ENCODE measurements around the gene DSC3. TPM values are rescaled to one million over a fixed set of nuclear protein-coding genes. Genes with fewer than 3 reads are reported as not detected.

DSC3 gene
- total and polyA plus RNA-seq, 4 donors: under 0.01 to 0.06 (median 0.05) TPM; not detected in 1

GRCh38 chr18:31064130-31064529 is 21.6 kb upstream of the DSC3 start:
- no peak for TF ChIP-seq YY1 (IDR thresholded peaks at IDR 0.05)
- no peak for TF ChIP-seq HNF4A (conservative IDR thresholded peaks at IDR 0.05)
- TF ChIP-seq FOXA2 (IDR thresholded peaks at IDR 0.05): no peak
- TF ChIP-seq RXRA (IDR thresholded peaks at IDR 0.05): no peak
- TF ChIP-seq TAF1 (conservative IDR thresholded peaks at IDR 0.05): no peak
- no peak for TF ChIP-seq CTCF (IDR thresholded peaks at IDR 0.05; ENCODE audit: low read depth, low read length, missing input control)
- no peak for TF ChIP-seq FOXA1 (IDR thresholded peaks at IDR 0.05)
- no peak for TF ChIP-seq JUND (IDR thresholded peaks at IDR 0.05)
- no peak overlapping the region for H3K9ac ChIP-seq (ENCODE audit: low read depth in 1 of 2, low read length in 2 of 2)
- H3K27ac ChIP-seq (ENCODE audit: low read depth in 1 of 2, low read length in 2 of 2): no peak overlapping the region
- 90% methylated on average over 1 of the region's 1 CpG for WGBS
- DNase-seq (ENCODE audit: low spot score): no peak
- no peaks in the 10 kb centered on the region for H3K27me3 ChIP-seq (ENCODE audit: control insufficient read depth in 4 of 4, insufficient read depth in 4 of 4, low read length in 3 of 4)
- H3K9me3 ChIP-seq (ENCODE audit: control insufficient read depth in 4 of 4, low read length in 3 of 4): no peaks in the 10 kb centered on the region
- peaks cover 0 to 11% (median 6%) of the 10 kb centered on the region in 4 donors for H3K36me3 ChIP-seq (ENCODE audit: control insufficient read depth in 4 of 4, insufficient read depth in 3 of 4, low read depth in 1 of 4, low read length in 3 of 4)
- H3K4me3 ChIP-seq (ENCODE audit: low read depth in 1 of 3, low read length in 3 of 3): no peak overlapping the region
- no peaks in the 10 kb centered on the region for H3K4me1 ChIP-seq (ENCODE audit: control insufficient read depth in 4 of 4, insufficient read depth in 4 of 4, low read length in 3 of 4)

GRCh38 chr18:31061945-31062344 is 19.4 kb upstream of the DSC3 start:
- H3K9me3 ChIP-seq (ENCODE audit: control insufficient read depth in 4 of 4, low read length in 3 of 4): no peaks in the 10 kb centered on the region
- 54% methylated on average over 4 of the region's 4 CpGs for WGBS
- no peak overlapping the region for H3K4me3 ChIP-seq (ENCODE audit: low read depth in 1 of 3, low read length in 3 of 3)
- no peaks in the 10 kb centered on the region for H3K27me3 ChIP-seq (ENCODE audit: control insufficient read depth in 4 of 4, insufficient read depth in 4 of 4, low read length in 3 of 4)
- TF ChIP-seq FOXA2 (IDR thresholded peaks at IDR 0.05): no peak
- TF ChIP-seq RXRA (IDR thresholded peaks at IDR 0.05): no peak
- no peak for TF ChIP-seq TAF1 (conservative IDR thresholded peaks at IDR 0.05)
- TF ChIP-seq FOXA1 (IDR thresholded peaks at IDR 0.05): no peak
- no peak for TF ChIP-seq HNF4A (conservative IDR thresholded peaks at IDR 0.05)
- TF ChIP-seq EGR1 (IDR thresholded peaks at IDR 0.05; ENCODE audit: low read depth in 2 of 2): no peak
- no peak for TF ChIP-seq MAX (IDR thresholded peaks at IDR 0.05)
- no peak for TF ChIP-seq GABPA (IDR thresholded peaks at IDR 0.05 in 1 of 2, conservative IDR thresholded peaks at IDR 0.05 in 1 of 2)
- TF ChIP-seq HNF4G (IDR thresholded peaks at IDR 0.05): no peak
- no peak for TF ChIP-seq CTCF (IDR thresholded peaks at IDR 0.05; ENCODE audit: low read depth, low read length, missing input control)
- no peaks in the 10 kb centered on the region for H3K4me1 ChIP-seq (ENCODE audit: control insufficient read depth in 4 of 4, insufficient read depth in 4 of 4, low read length in 3 of 4)
- no peak overlapping the region for H3K9ac ChIP-seq (ENCODE audit: low read depth in 1 of 2, low read length in 2 of 2)
- DNase-seq (ENCODE audit: low spot score): no peak
- H3K36me3 ChIP-seq (ENCODE audit: control insufficient read depth in 4 of 4, insufficient read depth in 3 of 4, low read depth in 1 of 4, low read length in 3 of 4): no peaks in the 10 kb centered on the region
- no peak overlapping the region for H3K27ac ChIP-seq (ENCODE audit: low read depth in 1 of 2, low read length in 2 of 2)

- H3K36me3 ChIP-seq (ENCODE audit: control insufficient read depth in 4 of 4, insufficient read depth in 3 of 4, low read depth in 1 of 4, low read length in 3 of 4): no peaks in the 10 kb centered on the region
- no peak overlapping the region for H3K27ac ChIP-seq (ENCODE audit: low read depth in 1 of 2, low read length in 2 of 2)
- H3K27me3 ChIP-seq (ENCODE audit: control insufficient read depth in 4 of 4, insufficient read depth in 4 of 4, low read length in 3 of 4): no peaks in the 10 kb centered on the region
- H3K9me3 ChIP-seq (ENCODE audit: control insufficient read depth in 4 of 4, low read length in 3 of 4): no peaks in the 10 kb centered on the region
- 96% methylated on average over 3 of the region's 3 CpGs for WGBS
- no peak for DNase-seq (ENCODE audit: low spot score)
- H3K4me1 ChIP-seq (ENCODE audit: control insufficient read depth in 4 of 4, insufficient read depth in 4 of 4, low read length in 3 of 4): no peaks in the 10 kb centered on the region
- no peak overlapping the region for H3K4me3 ChIP-seq (ENCODE audit: low read depth in 1 of 3, low read length in 3 of 3)
- no peak overlapping the region for H3K9ac ChIP-seq (ENCODE audit: low read depth in 1 of 2, low read length in 2 of 2)
- TF ChIP-seq GABPA (IDR thresholded peaks at IDR 0.05 in 1 of 2, conservative IDR thresholded peaks at IDR 0.05 in 1 of 2): no peak
- no peak for TF ChIP-seq FOXA2 (IDR thresholded peaks at IDR 0.05)
- TF ChIP-seq FOXA1 (IDR thresholded peaks at IDR 0.05): no peak
- no peak for TF ChIP-seq RXRA (IDR thresholded peaks at IDR 0.05)
- TF ChIP-seq NR2F2 (IDR thresholded peaks at IDR 0.05): no peak
- no peak for TF ChIP-seq YY1 (IDR thresholded peaks at IDR 0.05)
- no peak for TF ChIP-seq ATF3 (IDR thresholded peaks at IDR 0.05)
- TF ChIP-seq HNF4G (IDR thresholded peaks at IDR 0.05): no peak
- TF ChIP-seq MAX (IDR thresholded peaks at IDR 0.05): no peak
- TF ChIP-seq ZBTB33 (IDR thresholded peaks at IDR 0.05): no peak
- TF ChIP-seq RAD21 (IDR thresholded peaks at IDR 0.05): no peak
- TF ChIP-seq CTCF (IDR thresholded peaks at IDR 0.05; ENCODE audit: low read depth, low read length, missing input control): no peak
- no peak for TF ChIP-seq HNF4A (conservative IDR thresholded peaks at IDR 0.05)
Measured at GRCh38 chr18:31058897-31059296, 16.4 kb upstream of the DSC3 start.

All from liver (tissue), 9 donors.